Middle frontal gyrus (tissue), 1 donor: ENCODE results near the gene NANOS3.
"Not testable (repeated sequence)": the region's sequence is repeated elsewhere in the genome, so short reads cannot be mapped to it uniquely, and the experiment has no call there.

Experiments used
- DNase-seq: peaks from one replicate; pipeline ENCODE4 v3.0.0-alpha.2; 2015; ENCODE audit warnings: low spot score; ENCODE audit errors: extremely low spot score

NANOS3 gene

GRCh38 chr19:13920940-13921747 is 44.2 kb downstream of the NANOS3 start:
- no peak for DNase-seq

- not testable (repeated sequence) for DNase-seq
These were observed 45.2 kb downstream of the NANOS3 start for GRCh38 chr19:13922118-13922517.

DNA sequence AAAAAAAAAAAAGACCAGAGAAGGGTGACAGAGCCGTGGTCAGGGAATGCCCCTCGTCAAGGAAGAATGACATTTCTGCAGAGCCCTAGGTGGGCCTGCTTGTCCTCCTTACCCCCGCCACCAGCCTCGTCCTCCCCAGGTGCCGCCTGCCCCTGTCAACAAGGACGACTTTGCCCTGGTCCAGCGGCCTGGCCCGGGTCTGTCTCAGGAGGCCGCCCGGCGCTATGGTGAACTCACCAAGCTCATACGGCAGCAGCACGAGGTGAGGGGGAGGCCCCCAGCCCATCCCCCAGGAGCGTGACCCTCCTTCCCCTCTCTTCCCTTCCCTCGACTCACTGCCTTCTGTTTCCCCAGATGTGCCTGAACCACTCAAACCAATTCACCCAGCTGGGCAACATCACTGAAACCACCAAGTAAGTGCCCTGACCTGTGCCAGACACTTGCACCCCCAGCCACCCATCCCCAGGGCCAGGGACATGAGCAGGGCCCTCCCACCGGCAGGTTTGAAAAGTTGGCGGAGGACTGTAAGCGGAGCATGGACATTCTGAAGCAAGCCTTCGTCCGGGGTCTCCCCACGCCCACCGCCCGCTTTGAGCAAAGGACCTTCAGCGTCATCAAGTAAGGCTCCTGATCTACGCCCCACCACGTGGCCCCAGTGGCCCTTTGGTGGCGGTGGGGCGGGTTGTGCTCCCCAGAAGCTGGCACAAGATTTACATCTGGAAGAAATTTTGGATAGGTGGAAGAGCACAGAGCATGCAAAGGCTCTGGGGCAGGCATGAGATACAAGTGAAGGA is 46.5 kb downstream of the NANOS3 start:
- no peak for DNase-seq

GRCh38 chr19:13926010-13926409 is 49.1 kb downstream of the NANOS3 start:
- DNase-seq: no peak

DNA sequence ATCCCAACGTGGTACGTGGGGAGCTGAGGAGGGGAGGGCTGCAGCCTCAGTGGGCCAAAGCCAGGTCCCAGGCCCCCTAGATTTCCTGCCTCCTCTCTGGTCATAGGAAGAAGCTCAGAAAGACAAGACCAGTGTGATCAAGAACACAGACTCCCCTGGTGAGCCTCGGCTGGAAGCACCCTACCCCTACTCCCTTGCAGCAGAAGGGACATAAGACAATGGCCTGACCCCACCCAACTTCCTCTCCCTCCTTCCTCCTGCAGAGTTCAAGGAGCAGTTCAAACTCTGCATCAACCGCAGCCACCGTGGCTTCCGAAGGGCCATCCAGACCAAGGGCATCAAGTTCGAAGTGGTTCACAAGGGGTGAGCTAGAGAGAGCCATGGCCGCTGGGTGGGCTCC is 49.8 kb downstream of the NANOS3 start:
- no peak for DNase-seq

DNA sequence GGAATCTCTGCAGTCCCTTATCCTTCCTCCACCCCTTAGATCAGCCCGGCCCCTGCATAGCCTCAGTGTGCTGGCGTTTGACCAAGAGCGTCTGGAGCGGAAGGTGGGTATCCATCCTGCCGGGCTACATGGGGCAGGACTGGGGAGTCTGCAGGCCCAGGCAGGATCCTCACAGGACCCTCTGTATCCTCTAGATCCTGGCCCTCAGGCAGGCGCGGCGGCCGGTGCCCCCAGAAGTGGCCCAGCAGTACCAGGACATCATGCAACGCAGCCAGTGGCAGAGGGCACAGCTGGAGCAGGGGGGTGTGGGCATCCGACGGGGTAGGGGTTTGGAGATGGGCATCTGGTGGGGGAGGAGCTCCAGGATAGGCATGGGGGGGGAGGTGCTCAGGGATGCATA is 52.4 kb downstream of the NANOS3 start:
- DNase-seq: no peak

GRCh38 chr19:13929956-13930355 is 53.0 kb downstream of the NANOS3 start:
- no peak for DNase-seq
